ENCODE data around the gene SPINT1.
"Not testable (repeated sequence)": the region's sequence is repeated elsewhere in the genome, so short reads cannot be mapped to it uniquely, and the experiment has no call there.

The SPINT1 gene

GRCh38 chr15:40852529-40852928 lies 8.7 kb downstream of the SPINT1 start:
- H3K36me3 ChIP-seq (ENCODE audit: insufficient read depth, low read depth, low read length) = peaks cover 87% of the 10 kb centered on the region
- no peak overlapping the region for H3K9ac ChIP-seq (ENCODE audit: low read depth, low read length)
- H3K27ac ChIP-seq (ENCODE audit: low read length) = no peak overlapping the region
- H3K4me3 ChIP-seq (ENCODE audit: low read length) = no peak overlapping the region
- H3K4me1 ChIP-seq (ENCODE audit: insufficient read depth, low read length) = peaks cover 3% of the 10 kb centered on the region
- H3K27me3 ChIP-seq (ENCODE audit: insufficient read depth, low read length) = no peaks in the 10 kb centered on the region
- H3K9me3 ChIP-seq (ENCODE audit: insufficient read depth, low read depth, low read length) = no peaks in the 10 kb centered on the region

GRCh38 chr15:40853241-40853890 lies 9.5 kb downstream of the SPINT1 start:
- H3K9me3 ChIP-seq (ENCODE audit: insufficient read depth, low read depth, low read length) = no peaks in the 10 kb centered on the region
- H3K4me1 ChIP-seq (ENCODE audit: insufficient read depth, low read length) = no peaks in the 10 kb centered on the region
- no peak overlapping the region for H3K9ac ChIP-seq (ENCODE audit: low read depth, low read length)
- no peak overlapping the region for H3K27ac ChIP-seq (ENCODE audit: low read length)
- no peak overlapping the region for H3K4me3 ChIP-seq (ENCODE audit: low read length)
- peaks cover 81% of the 10 kb centered on the region for H3K36me3 ChIP-seq (ENCODE audit: insufficient read depth, low read depth, low read length)
- H3K27me3 ChIP-seq (ENCODE audit: insufficient read depth, low read length) = no peaks in the 10 kb centered on the region

- Histone ChIP-seq H3K36me3 (ENCODE audit: insufficient read depth, low read depth, low read length) (peaks cover 76% of the 10 kb centered on the region), H3K27me3 (ENCODE audit: insufficient read depth, low read length) (no peaks in the 10 kb centered on the region), H3K4me1 (ENCODE audit: insufficient read depth, low read length) (no peaks in the 10 kb centered on the region), H3K4me3 (ENCODE audit: low read length) (no peak overlapping the region), H3K9ac (ENCODE audit: low read depth, low read length) (no peak overlapping the region), H3K27ac (ENCODE audit: low read length) (no peak overlapping the region), H3K9me3 (ENCODE audit: insufficient read depth, low read depth, low read length) (no peaks in the 10 kb centered on the region)
Observed at GRCh38 chr15:40854161-40854560, 10.3 kb downstream of the SPINT1 start.

GRCh38 chr15:40855706-40856234 lies 11.9 kb downstream of the SPINT1 start:
- Histone ChIP-seq H3K4me3 (ENCODE audit: low read length) (no peak overlapping the region), H3K27ac (ENCODE audit: low read length) (no peak overlapping the region), H3K9ac (ENCODE audit: low read depth, low read length) (no peak overlapping the region), H3K9me3 (ENCODE audit: insufficient read depth, low read depth, low read length) (no peaks in the 10 kb centered on the region), H3K36me3 (ENCODE audit: insufficient read depth, low read depth, low read length) (peaks cover 65% of the 10 kb centered on the region), H3K4me1 (ENCODE audit: insufficient read depth, low read length) (no peaks in the 10 kb centered on the region), H3K27me3 (ENCODE audit: insufficient read depth, low read length) (no peaks in the 10 kb centered on the region)

GRCh38 chr15:40856746-40857145 lies 12.9 kb downstream of the SPINT1 start:
- Histone ChIP-seq H3K27me3 (ENCODE audit: insufficient read depth, low read length) (no peaks in the 10 kb centered on the region), H3K4me3 (ENCODE audit: low read length) (no peak overlapping the region), H3K4me1 (ENCODE audit: insufficient read depth, low read length) (no peaks in the 10 kb centered on the region), H3K9me3 (ENCODE audit: insufficient read depth, low read depth, low read length) (no peaks in the 10 kb centered on the region), H3K27ac (ENCODE audit: low read length) (no peak overlapping the region), H3K36me3 (ENCODE audit: insufficient read depth, low read depth, low read length) (peaks cover 56% of the 10 kb centered on the region), H3K9ac (ENCODE audit: low read depth, low read length) (no peak overlapping the region)

- Histone ChIP-seq H3K9me3 (ENCODE audit: insufficient read depth, low read depth, low read length) (no peaks in the 10 kb centered on the region), H3K27ac (ENCODE audit: low read length) (no peak overlapping the region), H3K36me3 (ENCODE audit: insufficient read depth, low read depth, low read length) (peaks cover 46% of the 10 kb centered on the region), H3K4me3 (ENCODE audit: low read length) (no peak overlapping the region), H3K9ac (ENCODE audit: low read depth, low read length) (no peak overlapping the region), H3K4me1 (ENCODE audit: insufficient read depth, low read length) (no peaks in the 10 kb centered on the region), H3K27me3 (ENCODE audit: insufficient read depth, low read length) (no peaks in the 10 kb centered on the region)
Observed at GRCh38 chr15:40857601-40858341, 13.9 kb downstream of the SPINT1 start.

- Histone ChIP-seq H3K4me3 (ENCODE audit: low read length) (no peak overlapping the region), H3K36me3 (ENCODE audit: insufficient read depth, low read depth, low read length) (peaks cover 37% of the 10 kb centered on the region), H3K9me3 (ENCODE audit: insufficient read depth, low read depth, low read length) (no peaks in the 10 kb centered on the region), H3K27ac (ENCODE audit: low read length) (no peak overlapping the region), H3K4me1 (ENCODE audit: insufficient read depth, low read length) (no peaks in the 10 kb centered on the region), H3K9ac (ENCODE audit: low read depth, low read length) (no peak overlapping the region), H3K27me3 (ENCODE audit: insufficient read depth, low read length) (no peaks in the 10 kb centered on the region)
Observed at GRCh38 chr15:40858706-40859105, 14.9 kb downstream of the SPINT1 start.

GRCh38 chr15:40859206-40859851 lies 15.5 kb downstream of the SPINT1 start:
- Histone ChIP-seq H3K27ac (ENCODE audit: low read length) (no peak overlapping the region), H3K9me3 (ENCODE audit: insufficient read depth, low read depth, low read length) (no peaks in the 10 kb centered on the region), H3K27me3 (ENCODE audit: insufficient read depth, low read length) (no peaks in the 10 kb centered on the region), H3K4me1 (ENCODE audit: insufficient read depth, low read length) (no peaks in the 10 kb centered on the region), H3K9ac (ENCODE audit: low read depth, low read length) (no peak overlapping the region), H3K36me3 (ENCODE audit: insufficient read depth, low read depth, low read length) (peaks cover 31% of the 10 kb centered on the region), H3K4me3 (ENCODE audit: low read length) (no peak overlapping the region)

GRCh38 chr15:40861147-40861546 lies 17.3 kb downstream of the SPINT1 start:
- not testable (repeated sequence) for H3K4me1 ChIP-seq (ENCODE audit: insufficient read depth, low read length)
- peaks cover 13% of the 10 kb centered on the region for H3K36me3 ChIP-seq (ENCODE audit: insufficient read depth, low read depth, low read length)

GRCh38 chr15:40863660-40864270 lies 19.9 kb downstream of the SPINT1 start:
- Histone ChIP-seq H3K27me3 (ENCODE audit: insufficient read depth, low read length) (no peaks in the 10 kb centered on the region), H3K27ac (ENCODE audit: low read length) (no peak overlapping the region)

More at GRCh38 chr15:40861147-40861546, 17.3 kb downstream of the SPINT1 start:
- H3K4me3 ChIP-seq (ENCODE audit: low read length); H3K27ac ChIP-seq (ENCODE audit: low read length); H3K9ac ChIP-seq (ENCODE audit: low read depth, low read length); H3K9me3 ChIP-seq (ENCODE audit: insufficient read depth, low read depth, low read length); H3K27me3 ChIP-seq (ENCODE audit: insufficient read depth, low read length): not testable (repeated sequence)

GRCh38 chr15:40867199-40867598 lies 23.4 kb downstream of the SPINT1 start:
- Histone ChIP-seq H3K27me3 (ENCODE audit: insufficient read depth, low read length) (no peaks in the 10 kb centered on the region; the same call in 1 of the 2 replicates), H3K4me1 (ENCODE audit: insufficient read depth, low read length) (peaks cover 4% of the 10 kb centered on the region; the same call in 1 of the 2 replicates), H3K4me3 (ENCODE audit: low read length) (no peak overlapping the region), H3K27ac (ENCODE audit: low read length) (no peak overlapping the region), H3K9me3 (ENCODE audit: insufficient read depth, low read depth, low read length) (no peaks in the 10 kb centered on the region), H3K36me3 (ENCODE audit: insufficient read depth, low read depth, low read length) (no peaks in the 10 kb centered on the region), H3K9ac (ENCODE audit: low read depth, low read length) (no peak overlapping the region)

More at GRCh38 chr15:40863660-40864270, 19.9 kb downstream of the SPINT1 start:
- Histone ChIP-seq H3K36me3 (ENCODE audit: insufficient read depth, low read depth, low read length) (no peaks in the 10 kb centered on the region), H3K4me3 (ENCODE audit: low read length) (no peak overlapping the region), H3K9me3 (ENCODE audit: insufficient read depth, low read depth, low read length) (no peaks in the 10 kb centered on the region), H3K9ac (ENCODE audit: low read depth, low read length) (no peak overlapping the region), H3K4me1 (ENCODE audit: insufficient read depth, low read length) (no peaks in the 10 kb centered on the region)
